HG03442 (cell line): ENCODE measurements around the gene SOX11.

Source experiments
- ATAC-seq: cut with Tn5 transposase; IDR thresholded peaks from one replicate; pipeline ENCODE4 v1.9.1; 2021; ENCODE audit warnings: mild to moderate bottlenecking, moderate library complexity; ENCODE audit not compliant: unreplicated experiment

The SOX11 gene

DNA sequence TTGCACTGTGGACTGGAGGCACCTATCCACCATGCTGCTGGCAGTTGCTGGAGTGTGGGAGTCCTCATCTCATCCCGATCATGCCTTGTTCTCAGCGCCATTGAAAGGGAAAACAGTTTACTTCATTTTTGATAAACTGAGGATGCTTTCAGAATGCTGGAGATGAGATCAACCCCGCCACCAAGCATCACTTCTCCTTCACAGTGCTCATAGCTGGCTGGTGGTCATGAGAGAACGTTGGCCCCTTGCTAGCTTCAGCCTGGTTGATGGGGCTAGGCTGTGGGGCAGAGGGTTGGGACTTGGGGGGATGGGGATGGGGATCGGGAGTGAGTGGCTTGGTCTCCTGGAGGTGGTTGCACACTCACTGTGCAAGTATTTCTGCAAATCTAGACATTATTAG lies 30.1 kb downstream of the SOX11 start:
- no peak for ATAC-seq

DNA sequence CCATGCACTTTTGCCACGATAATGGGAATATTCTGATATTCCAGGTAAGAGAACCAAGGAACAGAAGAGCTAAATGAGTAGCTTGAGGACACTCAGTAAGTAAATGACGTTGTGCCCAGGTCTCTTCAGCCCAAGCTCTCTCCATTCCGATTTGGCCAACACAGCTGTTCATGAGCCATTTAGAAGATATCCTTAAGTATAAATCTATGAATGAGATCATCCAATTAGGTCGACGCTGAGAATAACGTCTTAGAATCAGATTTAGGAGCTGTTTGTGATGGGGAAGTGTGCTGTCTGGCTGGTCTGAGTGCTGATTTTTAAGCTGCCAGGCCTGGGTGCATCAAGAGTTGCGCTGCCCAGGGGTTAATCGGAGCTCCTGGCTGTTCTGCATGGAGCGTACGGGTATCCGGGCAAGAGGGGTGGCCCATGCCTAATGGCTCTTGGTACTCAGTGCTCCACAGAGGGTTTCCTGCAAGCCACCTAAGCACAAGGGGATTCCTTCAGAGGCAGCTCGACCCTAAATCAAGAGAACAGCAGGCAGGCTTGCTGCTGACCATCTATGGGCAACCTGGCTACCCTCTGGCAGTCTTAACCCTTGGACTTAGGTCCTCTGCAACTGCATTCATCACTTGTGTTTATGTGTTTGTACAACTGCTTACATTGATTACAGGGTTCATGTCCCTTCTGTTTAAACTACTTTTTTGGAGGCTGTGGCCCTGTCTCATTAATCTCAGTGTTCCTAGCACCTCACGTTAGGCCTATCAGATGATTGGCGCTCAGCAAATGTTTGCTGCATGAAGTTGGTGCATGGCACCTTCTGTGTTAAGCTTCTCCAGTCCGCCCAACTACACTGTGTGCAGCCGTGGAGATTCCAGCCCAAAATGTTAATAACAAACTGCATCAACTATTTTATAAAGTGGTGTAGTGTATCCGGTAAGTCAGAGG lies 31.9 kb downstream of the SOX11 start:
- no peak for ATAC-seq

DNA sequence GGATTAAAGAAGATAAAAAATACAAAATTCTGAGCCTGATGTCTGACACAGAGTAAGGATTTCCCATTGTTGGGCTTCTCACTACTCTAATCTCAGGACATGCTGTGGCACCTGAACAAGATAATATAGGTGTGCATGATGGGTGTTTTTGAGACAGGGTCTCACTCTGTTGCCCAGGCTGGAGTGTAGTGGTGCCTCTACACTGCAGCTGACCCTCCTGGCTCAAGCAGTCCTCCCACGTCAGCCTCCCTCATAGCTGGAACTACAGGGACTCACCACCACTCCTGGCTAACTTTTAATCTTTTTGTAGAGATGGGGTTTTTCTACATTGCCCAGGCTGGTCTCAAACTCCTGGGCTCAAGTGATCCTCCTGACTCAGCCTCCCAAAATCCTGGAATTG lies 32.9 kb downstream of the SOX11 start:
- ATAC-seq: no peak

DNA sequence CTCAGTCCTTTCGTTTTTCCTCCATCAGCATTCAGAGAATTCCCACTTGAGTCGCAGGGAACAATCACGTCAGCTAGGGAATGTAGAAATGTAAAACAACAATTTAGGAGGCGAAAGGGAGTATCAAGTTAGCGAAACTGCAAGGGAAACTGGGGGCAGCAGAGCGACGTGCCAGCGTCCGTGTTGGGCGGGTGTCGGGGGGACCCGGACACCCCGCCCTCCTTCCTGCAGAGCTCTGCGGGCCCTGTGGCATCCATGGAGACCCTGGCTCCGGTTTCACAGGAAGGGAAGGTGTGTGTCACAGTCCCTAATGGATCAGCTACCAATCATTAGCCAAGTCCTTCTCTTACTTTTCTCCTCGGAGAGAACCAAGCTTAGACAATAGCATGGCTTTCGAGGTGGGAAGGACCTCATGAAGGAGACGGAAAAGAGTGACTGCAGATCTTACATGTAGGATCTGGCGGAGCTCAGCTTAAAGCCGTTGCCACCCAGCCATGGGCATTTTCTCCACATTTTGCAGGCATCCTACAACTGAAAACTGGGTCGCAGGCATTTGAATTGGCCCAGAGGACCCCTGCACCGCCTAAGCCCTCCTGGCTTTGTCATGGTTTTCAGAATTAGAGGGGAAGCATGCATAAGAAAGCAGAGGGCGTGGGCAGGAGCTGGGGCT lies 33.7 kb downstream of the SOX11 start:
- no peak for ATAC-seq

DNA sequence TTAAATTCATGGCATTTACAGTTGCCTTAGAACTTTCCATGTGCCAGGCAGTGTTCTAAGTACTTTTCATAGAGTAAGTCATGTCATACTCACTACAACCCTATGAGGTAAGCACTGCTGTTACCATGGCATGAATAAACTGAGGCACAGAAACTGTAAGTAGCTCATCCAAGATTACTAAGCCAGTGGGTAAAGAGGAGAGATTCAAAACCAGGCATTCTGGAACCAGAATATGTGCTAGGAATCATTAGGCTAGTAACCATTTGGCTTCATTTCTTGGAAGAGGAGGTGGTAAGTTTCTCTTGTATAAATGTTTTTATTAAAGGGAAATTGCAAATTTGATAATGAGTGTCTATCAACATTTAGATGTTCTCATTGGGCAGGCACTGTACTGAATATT lies 35.1 kb downstream of the SOX11 start:
- no peak for ATAC-seq

DNA sequence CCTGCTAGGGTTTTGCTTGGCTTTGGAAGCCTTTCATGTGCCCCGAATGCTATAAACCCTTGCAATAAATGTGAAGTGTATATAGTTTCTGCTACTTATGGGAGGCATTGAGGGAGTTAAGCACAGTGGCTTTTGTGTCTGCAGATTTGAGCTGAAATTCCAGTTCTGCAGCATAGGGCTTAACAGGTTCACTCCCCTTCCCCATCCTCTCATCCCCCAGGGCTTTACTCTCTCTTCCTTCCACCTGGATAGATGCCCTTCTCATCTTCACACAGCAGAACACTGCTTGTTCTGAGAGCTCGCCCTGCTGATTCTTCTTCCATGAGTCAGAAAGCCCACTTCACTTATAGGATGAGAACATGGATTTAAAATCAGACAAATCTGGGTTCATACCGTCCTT lies 37.2 kb downstream of the SOX11 start:
- ATAC-seq: no peak

DNA sequence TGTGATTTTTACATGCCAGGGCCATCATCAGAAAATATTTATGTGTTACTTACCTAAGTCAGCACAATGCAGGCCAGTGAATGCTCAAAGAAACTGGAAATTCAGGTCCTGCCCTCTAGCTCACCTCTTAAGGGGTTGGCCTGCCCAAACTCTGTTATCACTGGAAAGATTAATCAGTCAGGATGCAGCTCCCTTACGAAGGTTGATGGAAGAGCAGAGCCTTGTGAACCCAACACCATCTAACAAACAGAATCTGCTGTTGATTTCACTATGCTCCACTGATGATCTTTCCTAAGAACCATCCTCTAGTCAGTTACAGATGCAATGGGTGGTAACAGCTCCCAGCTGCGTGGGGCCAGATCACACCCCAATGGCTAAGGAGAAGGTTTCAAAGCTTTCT lies 38.2 kb downstream of the SOX11 start:
- ATAC-seq: no peak

DNA sequence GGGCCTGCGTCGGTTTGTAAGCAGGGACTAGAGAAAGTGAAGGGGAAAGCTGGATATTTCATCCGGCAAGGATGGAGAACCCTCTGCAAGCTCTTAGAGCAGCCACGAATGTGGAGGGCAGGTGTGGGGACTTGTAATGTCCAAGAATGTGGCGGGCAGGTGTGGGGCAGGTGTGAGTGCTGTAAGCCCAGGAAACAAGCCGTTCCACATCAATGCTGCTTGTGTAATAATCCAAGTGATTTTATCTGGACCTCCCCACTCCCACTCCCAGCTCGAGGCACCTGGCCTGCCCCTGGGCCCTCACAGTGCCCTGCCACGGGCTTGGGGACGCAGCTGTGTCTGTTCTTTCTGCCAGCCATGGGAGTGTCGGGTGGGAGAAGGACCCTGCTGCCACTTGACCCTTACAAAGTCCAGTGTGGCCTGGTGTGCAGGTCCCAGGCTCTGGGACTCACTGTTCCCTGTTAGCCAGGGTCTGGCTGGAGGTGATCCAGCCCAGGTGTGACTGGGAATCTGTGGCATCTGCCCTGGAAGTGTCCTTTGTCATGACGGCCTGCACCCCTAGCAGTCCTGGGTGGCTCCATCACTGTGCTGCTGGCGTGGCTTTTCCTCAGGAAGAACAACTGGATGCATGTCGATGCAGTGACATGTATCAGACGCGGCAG lies 42.8 kb downstream of the SOX11 start:
- ATAC-seq: no peak

DNA sequence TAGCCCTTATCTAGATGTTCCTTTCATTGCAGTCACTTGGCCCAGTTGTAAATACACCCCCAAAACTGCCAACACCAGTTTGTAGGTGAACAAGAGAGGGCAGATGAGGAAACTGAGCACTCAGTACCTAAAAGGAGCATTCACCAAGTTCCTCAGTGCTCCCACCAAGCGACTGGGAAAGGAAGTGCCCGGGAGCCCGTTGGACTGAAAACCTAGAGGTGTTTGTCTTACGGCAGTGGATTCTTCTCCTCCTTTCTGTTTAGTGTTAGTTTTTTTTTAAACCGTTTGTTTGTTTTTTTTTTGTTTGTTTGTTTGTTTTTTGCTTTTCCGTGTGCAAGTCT lies 43.3 kb downstream of the SOX11 start:
- ATAC-seq: no peak

DNA sequence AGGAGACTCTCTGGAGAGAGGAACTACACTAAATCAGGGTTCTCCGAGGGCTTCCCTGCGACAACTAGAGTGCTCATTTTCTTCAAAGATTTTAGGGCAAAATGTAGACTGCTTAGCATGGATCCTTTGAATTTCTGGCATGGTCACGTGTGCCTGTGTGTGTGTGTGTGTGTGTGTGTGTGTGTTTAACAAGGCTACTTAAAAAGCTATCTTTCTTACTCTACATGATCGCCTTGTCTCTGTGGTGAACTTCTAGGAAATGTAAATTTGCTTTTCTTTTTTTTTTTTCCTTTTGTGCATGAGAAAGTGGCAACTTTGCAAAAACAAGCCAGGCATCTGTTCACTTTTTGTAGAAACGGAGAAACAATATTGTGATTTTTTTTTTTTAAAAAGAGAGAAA lies 43.9 kb downstream of the SOX11 start:
- ATAC-seq: no peak

DNA sequence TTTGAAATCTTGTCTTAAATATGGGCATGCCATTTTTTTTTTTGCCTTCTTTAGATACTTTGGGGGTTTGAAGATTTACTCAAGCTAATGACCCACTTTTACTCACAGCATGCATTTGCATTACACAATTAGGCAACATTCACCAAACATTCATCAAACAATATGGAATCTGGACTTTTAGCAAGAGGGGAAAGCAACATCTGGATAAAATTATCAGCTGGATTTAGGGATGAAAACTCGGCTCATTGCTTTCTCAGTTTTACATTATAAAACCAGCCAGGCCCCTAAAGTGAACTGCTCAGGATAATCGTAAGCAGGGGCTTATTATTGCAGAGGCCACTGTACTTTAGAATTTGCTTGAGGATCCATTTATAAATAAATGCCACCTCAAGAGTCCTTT lies 44.7 kb downstream of the SOX11 start:
- no peak for ATAC-seq

DNA sequence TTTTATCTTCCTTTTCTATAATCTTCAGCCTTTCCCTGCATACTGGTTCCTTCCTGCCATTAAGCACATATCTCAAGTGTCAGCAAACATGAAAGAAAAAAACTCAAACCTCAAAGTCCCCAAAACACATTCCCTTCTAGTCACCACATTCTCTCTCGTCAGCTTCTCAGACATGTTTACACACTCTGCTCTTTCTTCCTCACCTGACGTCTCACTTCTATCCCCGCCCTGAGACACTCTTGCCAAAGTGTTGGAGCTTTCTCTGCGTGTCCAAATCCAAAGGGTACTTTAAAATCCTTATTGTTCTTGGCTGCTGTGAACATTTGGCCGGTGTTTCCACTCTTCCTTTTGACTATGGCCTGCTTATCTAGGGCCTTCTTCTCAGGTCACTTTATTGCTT lies 47.9 kb downstream of the SOX11 start:
- no peak for ATAC-seq

DNA sequence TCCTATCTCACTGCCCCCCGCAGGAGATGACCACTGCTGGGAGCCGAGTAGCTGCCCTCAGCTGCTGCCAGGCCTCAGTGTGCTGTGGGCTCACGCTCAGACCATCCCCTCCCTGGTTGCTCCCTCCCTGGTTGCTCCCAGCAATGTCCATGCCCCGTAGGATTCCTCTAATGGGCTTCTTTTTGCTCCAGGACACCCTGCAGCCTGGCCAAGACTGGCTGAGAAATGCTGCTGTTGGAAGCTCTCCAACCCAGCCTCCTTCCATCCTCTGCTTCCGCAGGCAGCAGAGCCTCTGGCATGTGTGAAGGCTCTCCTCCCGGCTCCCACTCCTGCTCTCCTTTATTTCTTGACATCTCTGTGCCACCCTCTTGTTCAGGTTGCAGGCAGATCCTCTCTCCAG lies 48.6 kb downstream of the SOX11 start:
- no peak for ATAC-seq

DNA sequence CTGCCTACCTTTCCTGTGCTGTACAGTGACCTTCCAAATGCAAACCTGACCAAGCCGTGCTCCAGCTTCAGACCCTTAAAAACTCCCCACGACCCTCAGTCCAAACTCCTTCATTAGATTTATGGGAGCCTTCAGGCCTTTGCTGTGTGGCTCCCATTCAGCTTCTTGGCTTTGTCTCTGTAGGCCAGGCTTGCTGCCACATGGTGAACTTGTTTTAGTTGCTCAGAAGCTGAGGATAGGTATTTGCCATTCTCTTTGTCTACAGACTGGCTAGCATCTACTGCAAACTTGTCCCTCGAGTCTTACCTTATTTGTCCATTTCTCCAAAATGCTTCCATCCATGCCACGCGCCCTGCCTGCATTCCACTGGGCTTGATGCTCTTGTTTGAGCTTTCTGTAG lies 49.1 kb downstream of the SOX11 start:
- no peak for ATAC-seq

DNA sequence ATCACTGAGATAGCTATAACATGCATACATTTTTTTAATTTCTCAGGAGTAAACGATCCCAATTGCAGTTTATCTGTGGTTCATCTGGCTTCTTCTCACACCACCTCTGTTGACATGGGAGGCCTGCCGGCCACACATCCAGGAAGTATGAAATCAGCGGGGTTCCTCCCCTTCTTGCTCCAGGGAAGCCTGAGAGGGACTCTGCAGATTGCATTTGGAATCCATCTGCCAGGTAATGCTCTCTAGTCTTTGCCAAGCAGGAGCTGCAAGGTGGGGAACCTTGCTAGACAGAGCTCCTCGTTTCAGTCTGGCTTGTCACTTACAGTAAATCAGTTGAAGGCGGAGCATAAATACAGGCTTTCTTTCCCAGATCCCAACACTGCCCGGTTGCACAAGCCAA lies 49.9 kb downstream of the SOX11 start:
- ATAC-seq: no peak

DNA sequence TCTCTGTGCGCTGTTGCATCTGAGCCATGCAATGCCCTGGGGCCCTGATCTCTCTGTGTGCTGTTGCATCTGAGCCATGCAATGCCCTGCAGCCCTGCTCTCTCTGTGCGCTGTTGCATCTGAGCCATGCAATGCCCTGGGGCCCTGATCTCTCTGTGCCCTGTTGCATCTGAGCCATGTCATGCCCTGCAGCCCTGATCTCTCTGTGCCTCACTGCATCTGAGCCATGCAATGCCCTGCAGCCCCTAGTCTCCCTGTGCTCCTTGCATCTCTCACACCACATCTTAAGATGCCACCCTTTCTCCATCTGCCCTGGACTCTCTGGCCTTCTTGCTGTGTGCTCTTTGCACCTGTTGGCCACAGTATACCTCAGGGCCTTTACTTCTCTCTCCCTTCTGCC lies 56.2 kb downstream of the SOX11 start:
- ATAC-seq: no peak

DNA sequence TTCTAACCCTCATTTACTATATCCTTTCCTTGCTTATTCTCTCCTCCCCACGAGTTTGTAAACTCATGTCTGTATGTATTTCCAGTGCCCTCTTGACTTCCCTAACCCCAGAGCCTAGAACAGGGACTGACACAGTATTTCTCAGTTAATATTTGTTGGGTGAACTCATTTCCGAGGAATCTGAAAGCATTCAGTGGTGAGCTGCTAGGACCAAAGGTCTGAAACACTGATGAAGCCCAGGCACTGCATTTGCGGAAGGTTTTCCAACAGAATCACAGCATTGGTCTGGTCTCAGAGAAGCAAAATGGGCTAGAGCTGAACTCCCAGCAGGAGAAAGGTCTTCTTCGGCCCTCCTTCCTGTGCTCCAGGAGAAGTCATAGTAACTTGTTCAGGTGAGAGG lies 56.8 kb downstream of the SOX11 start:
- no peak for ATAC-seq

DNA sequence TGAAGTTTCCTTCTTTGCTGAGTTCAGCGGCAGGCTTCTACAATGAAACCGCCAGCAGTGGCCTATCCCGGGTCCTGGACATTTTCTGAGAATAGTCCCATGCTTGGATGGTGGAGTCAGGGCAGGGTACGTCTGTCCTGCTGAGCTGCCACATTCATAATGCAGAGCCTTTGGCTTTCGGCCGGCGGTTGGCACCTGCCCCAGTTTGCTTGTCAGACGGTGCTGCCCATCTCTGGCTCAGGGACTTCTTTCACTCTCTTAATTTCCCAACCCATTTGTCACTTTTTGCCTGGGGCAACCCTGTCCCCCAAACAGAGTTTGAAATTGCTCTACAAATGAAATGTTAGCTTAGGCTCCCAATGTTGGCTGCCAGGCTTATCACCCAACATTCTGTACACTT lies 57.2 kb downstream of the SOX11 start:
- no peak for ATAC-seq
